ENCODE results near the gene GLDC. TPM values are rescaled to one million over a fixed set of nuclear protein-coding genes. Genes with fewer than 3 reads are reported as not detected.
A peak's percentile ranks its signal among the peaks of the same experiment; 100 is the strongest.
"Not testable (repeated sequence)": the region's sequence is repeated elsewhere in the genome, so short reads cannot be mapped to it uniquely, and the experiment has no call there.

GLDC gene
- total RNA-seq: 13.5 TPM

DNA sequence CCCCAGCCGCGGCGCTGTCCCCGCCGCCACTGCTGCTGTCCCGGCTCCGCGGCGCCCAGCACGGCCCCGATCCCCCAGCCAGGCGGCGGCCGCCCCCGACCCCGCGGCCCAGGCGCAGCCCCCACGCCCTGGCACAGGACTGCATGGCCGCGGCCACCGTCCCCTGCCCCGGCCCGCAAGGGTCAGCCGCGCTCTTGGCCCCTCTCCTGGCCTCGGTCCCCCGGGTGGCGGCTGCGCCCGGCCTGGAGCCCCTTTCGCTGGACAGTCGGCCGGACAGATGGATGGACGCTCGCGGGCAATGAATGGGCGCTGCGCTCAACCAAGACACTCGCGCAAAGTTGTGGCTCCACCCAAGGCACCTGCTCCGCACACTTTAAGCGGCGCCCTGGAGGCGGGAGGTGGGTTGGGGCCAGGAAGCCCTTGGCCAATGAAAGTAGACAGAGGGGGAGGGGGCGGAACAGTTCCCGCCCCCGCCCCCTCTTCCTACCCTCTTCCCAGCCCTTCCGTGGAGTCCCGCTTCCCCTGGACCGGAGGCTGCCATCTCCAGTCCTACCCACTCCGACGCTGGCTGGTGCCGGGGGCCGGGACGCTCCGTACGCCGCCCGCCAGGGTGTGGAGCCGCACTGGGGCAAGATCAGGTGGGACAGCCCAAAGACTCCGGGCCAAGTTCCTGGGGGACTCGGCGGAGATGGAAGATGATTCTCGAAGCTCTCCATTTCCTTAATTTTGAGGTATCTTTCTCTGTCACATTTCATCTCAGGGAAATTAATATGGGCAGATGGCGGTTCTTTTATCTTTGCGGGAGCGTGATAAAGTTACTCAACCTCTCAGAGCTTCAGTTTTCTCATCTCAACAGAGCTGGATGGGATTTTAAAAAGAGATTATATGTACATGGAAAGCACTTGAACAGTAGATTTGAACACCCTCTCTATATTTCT is at the start of gene GLDC:
Gene GLDC (minus strand): TSS at position 375 of the 938 bp plus-strand sequence. CDS start 230 bp downstream, at position 145.
- DNase-seq (ENCODE audit: low spot score in 2 of 2): peak; percentile 73 to 84
- no peak for FAIRE-seq

DNA sequence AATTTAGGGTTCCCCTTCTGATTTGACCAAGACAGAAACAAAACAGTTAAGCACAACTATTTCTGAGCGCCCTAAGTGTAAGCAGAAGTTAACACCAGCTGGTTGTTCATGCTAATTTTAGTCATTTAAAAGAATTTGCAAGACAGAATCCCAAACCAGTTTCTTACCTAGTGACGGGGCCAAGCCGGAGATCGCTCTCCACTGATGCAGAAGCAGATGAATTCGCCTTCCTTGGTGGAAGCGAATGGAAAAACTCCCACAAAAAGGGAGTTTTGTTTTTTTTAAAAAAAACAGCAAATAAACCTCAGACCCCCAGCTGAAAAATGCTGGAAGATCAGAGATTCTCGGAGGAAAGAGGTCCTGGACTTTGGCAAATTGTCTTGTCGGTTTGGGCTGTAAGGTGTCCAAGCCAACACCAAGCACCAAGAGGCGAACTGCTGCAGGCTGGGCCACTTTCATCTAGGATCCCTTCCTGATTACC is 47.4 kb upstream of the GLDC start:
- no peak for DNase-seq (ENCODE audit: low spot score in 2 of 2)
- no peak for FAIRE-seq

DNA sequence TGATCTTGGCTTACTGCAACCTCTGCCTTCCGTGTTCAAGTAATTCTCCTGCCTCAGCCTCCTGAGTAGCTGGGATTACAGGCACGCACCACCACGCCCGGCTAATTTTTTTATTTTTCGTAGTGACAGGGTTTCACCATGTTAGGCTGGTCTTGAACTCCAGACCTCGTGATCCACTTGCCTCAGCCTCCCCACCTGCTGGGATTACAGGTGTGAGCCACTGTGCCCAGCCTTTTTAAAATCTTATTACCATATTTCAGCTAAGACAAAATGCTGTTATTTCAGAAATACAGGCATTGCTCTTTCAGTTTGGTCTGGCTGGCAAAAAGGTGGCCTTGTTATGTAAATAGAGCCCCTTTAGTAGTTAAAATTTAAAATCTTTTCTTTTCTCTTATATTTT is 46.9 kb upstream of the GLDC start:
- FAIRE-seq (no peak), DNase-seq (ENCODE audit: low spot score in 2 of 2) (no peak)

DNA sequence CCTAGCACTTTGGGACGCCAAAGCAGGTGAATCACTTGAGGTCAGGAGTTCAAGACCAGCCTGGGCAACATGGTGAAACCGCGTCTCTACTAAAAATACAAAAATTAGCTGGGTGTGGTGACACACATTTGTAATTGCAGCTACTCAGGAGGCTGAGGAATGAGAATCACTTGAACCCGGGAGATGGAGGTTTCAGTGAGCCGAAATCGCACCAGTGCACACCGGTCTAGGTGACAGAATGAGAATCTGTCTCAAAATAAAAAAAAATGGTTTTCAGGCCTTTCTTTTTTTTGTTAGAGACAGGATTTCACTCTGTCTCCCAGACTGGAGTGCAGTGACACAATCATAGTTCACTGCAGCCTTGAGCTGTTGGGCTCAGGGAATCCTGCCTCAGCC is 45.1 kb upstream of the GLDC start:
- FAIRE-seq; DNase-seq (ENCODE audit: low spot score in 2 of 2): not testable (repeated sequence)

DNA sequence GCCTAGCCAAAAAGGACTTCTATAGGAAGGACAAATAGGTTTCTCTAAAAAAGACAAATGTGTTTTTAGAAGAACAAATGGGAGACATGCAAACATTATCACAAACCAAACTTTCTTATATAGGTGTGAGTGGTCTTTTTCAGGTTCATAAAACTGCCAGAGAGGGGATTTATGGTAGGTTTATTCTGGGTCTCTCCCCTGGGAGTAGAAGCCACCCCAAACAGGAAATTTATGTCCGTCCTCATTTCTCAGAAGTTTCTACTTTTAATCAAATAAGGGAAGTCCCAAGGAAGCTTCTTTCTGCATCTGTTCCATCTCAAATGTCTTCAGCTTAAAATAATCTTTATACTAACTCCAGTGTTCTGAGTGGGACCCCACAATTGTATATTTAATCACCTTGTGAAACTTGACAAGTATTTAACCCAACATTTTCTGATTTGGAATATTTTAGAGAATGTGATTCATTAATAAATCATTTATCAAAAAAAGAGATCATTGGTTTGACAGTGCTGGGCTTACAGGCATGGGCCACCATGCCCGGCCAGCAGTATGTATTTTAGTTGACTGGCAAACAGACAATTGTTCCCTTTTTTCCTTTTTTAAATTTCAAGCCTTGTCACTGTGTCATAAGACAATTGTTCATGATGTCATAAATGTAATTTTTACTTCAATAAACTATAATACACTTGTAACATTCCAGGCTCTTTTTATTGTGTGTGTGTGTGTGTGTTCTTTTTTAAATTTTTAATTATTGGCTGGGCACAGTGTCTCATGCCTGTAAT is 44.6 kb upstream of the GLDC start:
- DNase-seq (ENCODE audit: low spot score in 2 of 2): no peak
- no peak for FAIRE-seq

DNA sequence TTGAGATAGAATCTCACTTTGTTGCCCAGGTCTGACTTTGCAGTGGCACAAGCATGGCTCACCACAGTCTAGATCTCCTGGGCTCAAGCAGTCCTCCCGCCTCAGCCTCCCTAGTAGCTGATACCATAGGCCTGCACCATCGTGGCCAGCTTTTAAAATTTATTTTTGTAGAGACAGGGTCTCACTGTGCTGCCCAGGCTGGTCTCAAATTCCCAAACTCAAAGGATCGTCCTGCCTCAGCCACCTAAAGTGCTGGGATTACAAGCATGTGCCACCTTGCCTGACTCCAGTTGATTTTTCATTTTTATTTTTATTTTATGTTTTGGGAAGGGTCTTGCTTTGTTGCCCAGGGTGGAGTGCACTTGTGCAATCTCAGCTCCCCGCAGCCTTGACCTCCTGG is 41.7 kb upstream of the GLDC start:
- no peak for DNase-seq (ENCODE audit: low spot score in 2 of 2)
- no peak for FAIRE-seq

DNA sequence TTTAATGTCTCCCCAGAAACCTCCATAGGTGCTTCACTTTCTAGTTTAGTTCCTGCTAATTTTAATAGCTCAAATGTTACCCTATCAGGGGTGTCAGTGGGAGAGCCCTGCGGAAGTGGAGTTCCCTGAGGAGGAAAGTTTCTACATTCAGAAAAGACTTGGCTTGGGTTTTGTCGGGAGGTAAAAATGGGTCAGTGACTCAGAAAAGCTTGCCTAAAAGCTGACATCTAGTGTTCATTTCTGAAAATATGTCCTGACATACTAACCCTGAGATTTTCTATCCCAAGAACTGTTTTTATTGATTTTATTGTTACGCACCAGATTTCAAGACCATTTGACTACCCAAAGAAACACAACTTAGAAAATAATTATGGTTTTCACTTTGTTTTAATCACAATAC is 40.9 kb upstream of the GLDC start:
- no peak for FAIRE-seq

DNA sequence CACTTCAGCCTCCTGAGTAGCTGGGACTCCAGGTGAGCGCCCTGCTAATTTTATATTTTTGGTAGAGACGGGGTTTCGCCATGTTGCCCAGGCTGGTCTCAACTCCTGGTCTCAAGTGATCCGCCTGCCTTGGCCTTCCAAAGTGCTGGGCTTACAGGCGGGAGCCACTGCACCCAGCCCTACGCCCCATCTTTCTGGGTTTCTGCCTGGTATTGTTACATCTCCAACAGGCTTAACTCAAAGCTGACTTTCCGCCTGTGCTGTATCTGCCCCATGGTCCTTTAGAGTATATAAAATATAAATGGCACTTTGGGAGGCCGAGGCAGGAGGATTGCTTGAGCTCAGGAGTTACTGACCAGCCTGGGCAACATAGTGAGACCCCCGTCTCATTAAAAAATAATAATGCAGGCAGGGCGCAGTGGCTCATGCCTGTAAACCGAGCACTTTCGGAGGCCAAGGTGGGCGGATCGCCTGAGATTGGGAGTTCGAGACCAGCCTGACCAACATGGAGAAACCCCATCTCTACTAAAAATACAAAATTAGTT is 36.5 kb upstream of the GLDC start:
- no peak for FAIRE-seq
- DNase-seq (ENCODE audit: low spot score in 2 of 2): no peak

More for the DNA sequence above, 40.9 kb upstream of the GLDC start:
- DNase-seq (ENCODE audit: low spot score in 2 of 2): peak in 1 of 2 donors; percentile 30

DNA sequence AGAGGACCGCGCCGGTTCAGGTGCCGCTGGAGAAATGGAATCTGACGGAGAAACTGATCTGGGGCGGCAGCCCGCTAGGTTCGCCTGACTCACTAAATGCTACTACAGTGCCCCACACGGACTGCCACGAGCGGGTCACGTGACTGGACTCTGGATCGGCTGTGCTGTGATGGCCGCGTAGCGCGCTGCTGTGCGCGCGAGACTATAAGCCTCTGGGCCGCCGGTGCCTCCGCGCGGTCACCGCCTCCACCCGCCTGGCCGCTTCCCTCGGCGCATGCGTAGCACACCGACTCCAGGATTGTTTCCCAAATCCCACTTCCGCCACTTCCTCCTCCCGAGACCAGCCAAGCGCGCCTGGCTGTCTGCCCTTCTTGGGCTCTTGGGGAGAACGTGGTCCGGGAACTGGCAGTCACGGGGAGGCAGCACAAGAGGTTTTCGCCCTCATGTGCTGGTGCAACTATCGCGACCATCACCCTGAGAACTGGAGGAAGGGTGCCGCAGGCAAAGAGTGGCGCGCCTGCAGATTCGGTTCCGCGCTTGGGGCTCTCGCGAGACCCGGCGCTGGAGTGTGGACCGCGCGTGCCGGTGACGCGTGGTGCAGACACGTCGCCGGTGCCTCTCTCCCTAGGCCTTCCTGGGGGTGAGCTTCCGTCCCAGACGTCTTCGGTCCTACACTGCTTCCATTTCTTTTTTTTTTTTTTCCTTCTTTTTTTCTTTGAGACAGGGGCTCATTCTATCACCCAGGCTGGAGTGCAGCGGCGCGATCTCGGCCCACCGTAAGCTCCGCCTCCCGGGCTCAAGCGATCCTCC is 35.8 kb upstream of the GLDC start:
- FAIRE-seq: no peak
- peak; percentile 88 to 95 for DNase-seq (ENCODE audit: low spot score in 2 of 2)

DNA sequence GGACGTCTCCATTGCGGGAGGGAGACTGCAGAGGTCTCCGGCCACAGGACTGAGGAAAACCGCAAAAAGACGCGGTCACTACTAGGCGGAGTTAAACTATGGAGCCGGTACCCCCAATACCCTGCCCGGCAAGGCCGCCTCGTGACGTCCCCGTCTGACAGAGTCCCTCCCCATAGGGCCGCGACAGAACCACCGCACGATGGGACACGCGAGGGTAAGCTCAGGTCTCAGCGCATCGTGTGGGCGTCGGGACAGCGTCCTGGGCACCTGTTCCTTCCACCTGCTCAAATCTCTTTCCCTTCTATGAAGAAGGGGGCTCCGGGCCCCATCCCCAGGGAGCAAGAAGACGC is 35.2 kb upstream of the GLDC start:
- no peak for FAIRE-seq
- peak; percentile 47 to 58 for DNase-seq (ENCODE audit: low spot score in 2 of 2)

DNA sequence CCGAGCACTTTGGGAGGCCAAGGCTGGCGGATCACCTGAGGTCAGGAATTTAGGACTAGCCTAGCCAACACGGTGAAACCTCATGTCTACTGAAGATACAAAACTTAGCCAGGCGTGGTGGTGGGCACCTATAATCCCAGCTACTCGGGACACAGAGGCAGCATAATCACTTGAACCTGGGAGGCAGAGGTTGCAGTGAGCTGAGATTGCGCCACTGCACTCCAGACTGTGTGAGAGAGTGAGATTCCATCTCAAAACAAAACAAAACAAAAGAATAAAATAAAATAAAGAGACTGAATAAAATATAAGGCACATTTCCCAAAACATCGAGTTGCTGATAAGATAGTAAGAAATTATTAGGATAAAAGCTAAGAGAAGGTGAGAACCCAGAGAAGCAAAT is 32.3 kb upstream of the GLDC start:
- FAIRE-seq (no peak), DNase-seq (ENCODE audit: low spot score in 2 of 2) (no peak)

DNA sequence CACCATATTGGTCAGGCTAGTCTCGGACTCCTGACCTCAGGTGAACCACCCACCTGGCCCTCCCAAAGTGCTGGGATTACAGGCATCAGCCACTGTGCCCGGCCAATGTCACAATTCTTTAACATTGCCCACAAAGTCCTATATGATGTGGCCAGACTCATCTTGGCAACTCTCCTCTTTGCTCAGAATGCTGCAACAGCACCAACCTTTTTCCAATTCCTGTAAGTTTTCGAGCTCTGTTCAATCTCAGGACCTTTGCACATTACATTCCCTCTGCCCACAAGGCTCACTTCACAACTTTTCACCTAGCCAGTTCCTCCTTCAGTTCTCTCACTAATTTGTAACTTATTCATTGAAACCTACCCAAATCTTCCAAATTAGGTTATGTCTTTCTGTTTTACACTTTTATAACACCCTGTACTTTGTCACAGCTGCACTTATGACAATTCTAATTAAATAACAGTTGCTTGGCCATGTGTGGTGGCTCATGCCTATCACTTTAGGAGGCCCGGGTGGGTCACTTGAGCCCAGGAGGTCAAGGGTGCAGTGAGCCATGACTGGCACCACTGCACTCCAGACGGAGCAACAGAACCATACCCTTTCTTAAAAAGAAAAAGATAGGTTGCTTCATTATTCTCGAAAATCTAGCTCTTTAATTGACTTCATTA is 30.9 kb upstream of the GLDC start:
- FAIRE-seq: no peak
- DNase-seq (ENCODE audit: low spot score in 2 of 2): no peak

DNA sequence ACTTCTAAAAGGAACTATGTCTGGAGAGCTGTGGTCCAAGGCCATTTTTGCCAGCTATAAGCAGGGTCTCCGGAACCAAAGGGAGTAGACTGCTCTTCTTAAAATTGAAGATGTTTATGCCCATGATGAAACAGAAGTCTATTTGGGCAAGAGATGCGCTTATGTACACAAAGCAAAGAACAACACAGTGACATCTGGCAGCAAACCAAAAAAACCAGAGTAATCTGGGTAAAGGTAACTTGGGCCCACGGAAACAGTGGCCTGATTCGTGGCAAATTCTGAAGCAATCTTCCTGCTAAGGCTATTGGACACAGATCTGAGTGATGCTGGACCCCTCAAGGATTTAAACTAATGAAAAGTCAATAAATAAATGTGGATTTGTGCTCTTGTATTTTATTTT is 29.7 kb upstream of the GLDC start:
- FAIRE-seq: no peak
- no peak for DNase-seq (ENCODE audit: low spot score in 2 of 2)

DNA sequence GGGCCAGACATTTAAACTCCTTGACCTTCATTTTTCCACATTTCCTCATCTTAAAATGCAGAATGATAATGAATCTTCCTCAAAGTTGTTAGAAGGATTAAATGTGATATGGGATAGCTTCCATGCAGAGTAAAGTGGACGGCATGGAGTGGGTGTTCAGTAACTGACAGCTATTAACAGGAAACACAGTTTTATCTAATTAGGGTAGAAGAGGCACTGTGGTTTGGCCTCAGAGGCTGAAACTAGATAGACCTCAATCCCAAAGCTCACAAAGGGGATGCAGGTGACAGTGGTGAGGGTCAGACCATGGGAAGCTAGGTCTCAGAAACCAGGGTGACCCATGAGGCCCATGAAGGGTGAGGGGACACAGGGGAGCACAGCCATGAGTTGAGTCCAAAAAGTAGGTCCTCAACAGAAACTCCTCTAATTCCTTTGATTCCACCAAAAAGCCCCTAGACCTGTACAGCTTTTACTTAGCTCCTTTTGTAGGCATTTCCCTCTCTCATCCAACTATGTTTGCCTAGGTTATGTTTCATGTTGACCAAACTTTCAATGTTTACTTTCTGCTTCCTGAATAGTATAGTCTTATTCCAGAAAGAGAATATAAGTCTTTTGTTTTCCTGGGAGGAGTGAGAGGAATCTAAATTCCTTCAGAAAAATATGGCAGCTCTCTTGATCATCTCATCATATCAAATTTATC is 27.9 kb upstream of the GLDC start:
- DNase-seq (ENCODE audit: low spot score in 2 of 2) (no peak), FAIRE-seq (no peak)

DNA sequence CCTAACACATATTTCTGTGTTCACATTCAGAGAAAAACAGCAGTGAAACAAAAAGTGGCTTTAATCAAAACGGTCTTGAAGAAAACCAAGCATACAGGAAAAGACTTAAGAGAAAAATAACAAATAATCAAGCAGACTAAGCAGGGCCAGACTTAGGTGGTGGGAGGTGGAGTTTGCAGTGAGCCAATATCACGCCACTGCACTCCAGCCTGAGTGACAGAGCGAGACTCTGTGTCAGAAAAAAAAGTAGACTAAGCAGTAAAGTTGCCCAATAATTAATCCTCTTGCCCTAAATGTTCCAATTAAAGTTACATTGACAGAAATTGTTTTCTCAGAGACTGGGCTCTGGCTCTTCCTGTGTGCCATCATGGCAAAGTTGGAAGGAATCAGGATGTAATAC is 26.6 kb upstream of the GLDC start:
- no peak for DNase-seq (ENCODE audit: low spot score in 2 of 2)
- no peak for FAIRE-seq

DNA sequence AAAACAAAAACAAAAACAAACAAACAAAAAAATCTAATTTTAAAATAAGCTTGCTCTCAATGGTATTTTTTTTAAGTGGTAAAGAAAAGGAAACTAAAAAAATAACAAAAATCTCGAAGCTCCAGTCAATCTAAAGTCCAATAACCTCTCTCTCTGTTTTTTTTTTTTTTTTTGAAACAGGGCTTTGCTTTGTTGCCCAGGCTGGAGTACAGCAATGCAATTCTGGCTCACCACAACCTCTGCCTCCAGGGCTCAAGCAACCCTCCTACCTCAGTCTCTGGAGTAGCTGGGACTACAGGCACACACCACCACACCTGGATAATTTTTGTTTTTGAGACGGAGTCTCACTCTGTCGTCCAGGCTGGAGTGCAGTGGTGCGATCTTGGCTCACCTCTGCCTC is 25.9 kb upstream of the GLDC start:
- DNase-seq (ENCODE audit: low spot score in 2 of 2) (no peak), FAIRE-seq (no peak)

DNA sequence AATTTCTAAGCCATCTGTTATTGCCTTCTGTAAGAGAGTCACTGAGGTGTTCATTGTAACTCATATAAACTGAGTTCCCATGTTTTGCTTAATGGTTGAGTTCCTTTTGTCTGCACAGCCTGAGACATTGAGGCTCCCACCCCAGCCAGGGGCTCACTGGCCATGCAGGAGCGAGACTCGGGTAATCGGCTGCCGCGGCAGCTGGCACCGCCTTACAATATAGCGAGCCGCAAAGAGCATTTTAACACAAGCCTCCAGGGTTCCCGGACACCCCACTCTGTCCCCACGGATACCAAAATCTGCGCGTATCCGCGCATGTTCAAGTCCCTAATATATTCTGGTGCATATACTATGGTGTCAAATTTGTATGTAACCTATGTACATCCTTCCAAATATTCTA is 24.4 kb upstream of the GLDC start:
- no peak for DNase-seq (ENCODE audit: low spot score in 2 of 2)

DNA sequence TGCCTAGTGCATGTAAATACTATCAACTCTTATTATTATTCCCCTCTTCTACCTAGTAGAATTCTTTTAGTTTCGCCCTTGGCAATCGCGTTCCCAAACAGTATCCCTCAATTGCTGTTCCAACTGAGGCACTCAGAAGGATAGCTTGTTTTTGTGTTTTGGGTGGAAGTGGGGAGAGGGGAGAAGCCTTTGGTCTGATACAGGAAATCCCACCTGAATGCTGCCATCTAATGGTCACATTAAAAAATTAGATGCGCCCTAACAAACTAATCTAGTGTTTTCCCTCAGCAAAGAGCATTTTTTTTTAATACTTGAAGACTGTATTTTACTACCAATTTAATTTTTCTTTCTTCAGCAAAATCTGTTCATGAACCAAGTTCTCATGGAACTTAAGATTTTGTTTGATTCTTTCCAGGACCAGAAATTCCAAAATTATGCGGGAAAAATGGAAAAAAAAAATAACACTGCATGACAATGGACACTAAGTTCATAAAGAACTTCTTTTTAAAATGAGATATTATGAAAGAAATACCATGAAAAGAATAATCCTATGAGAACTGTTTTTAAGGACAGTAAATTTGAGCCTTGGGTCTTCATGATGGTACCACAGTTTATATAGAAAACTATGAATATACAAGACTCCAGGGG is 22.2 kb upstream of the GLDC start:
- peak; percentile 53 for FAIRE-seq
- DNase-seq (ENCODE audit: low spot score in 2 of 2): peak in 1 of 2 donors; percentile 67

More for the DNA sequence above, 24.4 kb upstream of the GLDC start:
- FAIRE-seq: no peak

DNA sequence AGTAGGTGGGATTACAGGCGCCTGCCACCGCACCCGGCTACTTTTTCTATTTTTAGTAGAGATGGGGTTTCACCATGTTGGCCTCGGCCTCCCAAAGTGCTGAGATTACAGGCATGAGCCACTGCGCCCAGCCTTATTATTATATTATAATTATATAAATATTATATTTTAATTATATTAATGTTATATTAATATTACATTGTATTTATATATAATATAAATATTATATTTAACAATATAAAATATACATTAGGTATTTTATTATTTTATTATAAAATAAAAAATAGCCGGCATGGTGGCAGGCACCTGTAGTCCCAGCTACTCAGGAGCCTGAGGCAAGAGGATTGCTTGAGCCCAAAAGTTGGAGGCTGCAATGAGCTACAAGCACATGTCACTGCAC is 21.6 kb upstream of the GLDC start:
- DNase-seq (ENCODE audit: low spot score in 2 of 2): no peak
- FAIRE-seq: no peak

All from frontal cortex (tissue), 4 donors.